ENCODE data around the gene TUBB1.

Gene TUBB1

GRCh38 chr20:58973866-58974265, 45.4 kb upstream of the TUBB1 start:
- no peak overlapping the region for H3K4me3 ChIP-seq (replicated peaks; ENCODE audit: insufficient read depth, low read length)
- no peak overlapping the region for H3K27ac ChIP-seq (replicated peaks)
- TF ChIP-seq SPI1 (IDR thresholded peaks at IDR 0.05; ENCODE audit: borderline replicate concordance, low read depth), result peak; percentile 78
- no peak for TF ChIP-seq REST (IDR thresholded peaks at IDR 0.05; ENCODE audit: insufficient replicate concordance, low read depth)
- DNase-seq (ENCODE audit: low read depth in 1 of 2, low spot score in 1 of 2), result peak in 1 of 2 experiments; percentile 26
- no peaks in the 10 kb centered on the region for H3K27me3 ChIP-seq (ENCODE audit: insufficient read depth, poor library complexity, severe bottlenecking)

- Histone ChIP-seq H3K4me3 (replicated peaks; ENCODE audit: insufficient read depth, low read length) (no peak overlapping the region), H3K27ac (replicated peaks) (no peak overlapping the region), H3K27me3 (ENCODE audit: insufficient read depth, poor library complexity, severe bottlenecking) (no peaks in the 10 kb centered on the region)
- no peak for DNase-seq (ENCODE audit: low read depth in 1 of 2, low spot score in 1 of 2)
- no peak for TF ChIP-seq SPI1 (IDR thresholded peaks at IDR 0.05; ENCODE audit: borderline replicate concordance, low read depth)
These were observed 43.9 kb upstream of the TUBB1 start for GRCh38 chr20:58975353-58975752.

GRCh38 chr20:58976061-58976730, 43.0 kb upstream of the TUBB1 start:
- TF ChIP-seq REST (IDR thresholded peaks at IDR 0.05; ENCODE audit: insufficient replicate concordance, low read depth) (no peak), POLR2AphosphoS5 (IDR thresholded peaks at IDR 0.05; ENCODE audit: low read depth) (no peak), GABPA (IDR thresholded peaks at IDR 0.05; ENCODE audit: low read depth) (no peak), SPI1 (IDR thresholded peaks at IDR 0.05; ENCODE audit: borderline replicate concordance, low read depth) (no peak)
- TF ChIP-seq, protein P1, sequence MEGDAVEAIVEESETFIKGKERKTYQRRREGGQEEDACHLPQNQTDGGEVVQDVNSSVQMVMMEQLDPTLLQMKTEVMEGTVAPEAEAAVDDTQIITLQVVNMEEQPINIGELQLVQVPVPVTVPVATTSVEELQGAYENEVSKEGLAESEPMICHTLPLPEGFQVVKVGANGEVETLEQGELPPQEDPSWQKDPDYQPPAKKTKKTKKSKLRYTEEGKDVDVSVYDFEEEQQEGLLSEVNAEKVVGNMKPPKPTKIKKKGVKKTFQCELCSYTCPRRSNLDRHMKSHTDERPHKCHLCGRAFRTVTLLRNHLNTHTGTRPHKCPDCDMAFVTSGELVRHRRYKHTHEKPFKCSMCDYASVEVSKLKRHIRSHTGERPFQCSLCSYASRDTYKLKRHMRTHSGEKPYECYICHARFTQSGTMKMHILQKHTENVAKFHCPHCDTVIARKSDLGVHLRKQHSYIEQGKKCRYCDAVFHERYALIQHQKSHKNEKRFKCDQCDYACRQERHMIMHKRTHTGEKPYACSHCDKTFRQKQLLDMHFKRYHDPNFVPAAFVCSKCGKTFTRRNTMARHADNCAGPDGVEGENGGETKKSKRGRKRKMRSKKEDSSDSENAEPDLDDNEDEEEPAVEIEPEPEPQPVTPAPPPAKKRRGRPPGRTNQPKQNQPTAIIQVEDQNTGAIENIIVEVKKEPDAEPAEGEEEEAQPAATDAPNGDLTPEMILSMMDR (IDR thresholded peaks at IDR 0.05; ENCODE audit: insufficient read depth, low read length), result no peak
- DNase-seq (ENCODE audit: low read depth in 1 of 2, low spot score in 1 of 2), result no peak
- H3K27ac ChIP-seq (replicated peaks), result no peak overlapping the region
- no peak overlapping the region for H3K4me3 ChIP-seq (replicated peaks; ENCODE audit: insufficient read depth, low read length)
- H3K27me3 ChIP-seq (ENCODE audit: insufficient read depth, poor library complexity, severe bottlenecking), result no peaks in the 10 kb centered on the region

DNA sequence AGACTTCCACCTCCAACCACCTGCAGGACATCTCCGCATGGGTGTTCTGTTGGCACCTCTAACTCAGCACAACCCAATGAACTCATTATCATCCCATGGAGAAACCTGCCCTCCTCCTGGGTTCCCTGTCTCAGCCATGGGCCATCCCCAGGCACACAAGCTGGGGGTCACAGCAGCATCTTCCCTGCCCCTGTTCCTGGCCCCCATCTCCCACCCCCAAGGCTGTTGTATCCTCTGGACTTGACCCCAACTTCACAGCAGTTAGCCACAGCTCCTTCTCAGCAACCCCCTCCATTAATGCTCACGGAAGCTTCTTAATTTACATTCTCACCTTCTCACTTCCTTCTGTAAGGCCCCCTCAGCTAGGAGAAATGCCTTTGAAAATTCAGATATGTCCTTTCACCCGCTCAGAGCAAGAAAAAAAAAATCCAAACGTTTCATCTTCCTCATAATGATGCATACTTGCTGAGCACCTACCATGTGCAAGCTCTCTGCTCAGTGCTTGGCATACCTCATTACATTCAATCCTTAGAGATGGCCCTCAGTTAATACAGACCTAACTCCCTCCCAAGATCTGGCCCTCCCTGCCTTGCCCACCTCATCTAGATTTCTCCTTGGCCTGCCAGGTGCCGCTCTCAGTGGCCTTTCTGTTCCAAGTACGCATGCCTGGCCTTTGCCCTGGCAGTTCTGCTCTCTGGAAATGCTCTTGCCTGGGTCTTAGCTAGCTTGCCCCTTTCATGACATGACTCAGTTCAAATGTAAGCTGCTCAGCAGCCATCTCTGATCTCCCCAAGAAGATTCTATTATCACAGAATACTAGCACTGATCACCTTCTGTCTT, 40.7 kb upstream of the TUBB1 start:
- Histone ChIP-seq H3K27me3 (ENCODE audit: insufficient read depth, poor library complexity, severe bottlenecking) (no peaks in the 10 kb centered on the region), H3K27ac (replicated peaks) (no peak overlapping the region), H3K4me3 (replicated peaks; ENCODE audit: insufficient read depth, low read length) (no peak overlapping the region)
- TF ChIP-seq GABPA (IDR thresholded peaks at IDR 0.05; ENCODE audit: low read depth), result no peak
- no peak for TF ChIP-seq SPI1 (IDR thresholded peaks at IDR 0.05; ENCODE audit: borderline replicate concordance, low read depth)
- TF ChIP-seq REST (IDR thresholded peaks at IDR 0.05; ENCODE audit: insufficient replicate concordance, low read depth), result no peak
- no peak for TF ChIP-seq POLR2AphosphoS5 (IDR thresholded peaks at IDR 0.05; ENCODE audit: low read depth)
- TF ChIP-seq, protein P1 (IDR thresholded peaks at IDR 0.05; ENCODE audit: insufficient read depth, low read length), result no peak
- no peak for DNase-seq (ENCODE audit: low read depth in 1 of 2, low spot score in 1 of 2)

Data from HL-60 (cell line).